Activated naive CD8-positive, alpha-beta T cell treated with anti-CD3 and anti-CD28 coated beads, Interleukin-2, amount 10 ng/mL, durations not matched to agents 7 days and 5 days (primary cell): Measurements from ENCODE around the gene TMEM184B. TPM values are rescaled to one million over a fixed set of nuclear protein-coding genes. Genes with fewer than 3 reads are reported as not detected.
"Not testable (repeated sequence)": the region's sequence is repeated elsewhere in the genome, so short reads cannot be mapped to it uniquely, and the experiment has no call there.

ENCODE experiments used
- ATAC-seq: fragments of 150-1000 bp; cut with Tn5 transposase; one replicate; pipeline ENCODE4 v1.10.0; 2021; ENCODE audit warnings: low read depth, moderate library complexity
- POLR2A ChIA-PET: fragments of 350-600 bp; sonication (Branson Sonifier 250); formaldehyde crosslinking; loops from one replicate; lab custom pipeline; 2021; ENCODE audit warnings: antibody characterized with exemption; lab: Charles Lee
- DNase-seq: peaks from one replicate; pipeline ENCODE4 v3.0.0; 2021
- H3K27ac Mint-ChIP-seq: one replicate; pipeline ENCODE4 v1.8.0; 2022; ENCODE audit warnings: mild to moderate bottlenecking, mixed read lengths
- H3K27me3 Mint-ChIP-seq: one replicate; pipeline ENCODE4 v1.8.0; 2022; ENCODE audit warnings: mild to moderate bottlenecking, moderate library complexity, mixed read lengths
- H3K36me3 Mint-ChIP-seq: one replicate; pipeline ENCODE4 v1.8.0; 2021; ENCODE audit warnings: mild to moderate bottlenecking, mixed read lengths
- H3K4me1 Mint-ChIP-seq: one replicate; pipeline ENCODE4 v1.8.0; 2021; ENCODE audit warnings: mixed read lengths
- H3K4me3 Mint-ChIP-seq: one replicate; pipeline ENCODE4 v1.8.0; 2022; ENCODE audit warnings: mild to moderate bottlenecking, moderate library complexity, mixed read lengths
- H3K9me3 Mint-ChIP-seq: one replicate; pipeline ENCODE4 v1.8.0; 2021; ENCODE audit warnings: mixed read lengths
- total RNA-seq, 2 experiments: library from RNA; stranded (reverse); gene quantifications; one replicate each; pipeline ENCODE4 v1.2.3, GENCODE V29; 2021

TMEM184B gene
- total RNA-seq, 2 experiments from 2014 or later = 29.7 to 31.5 TPM

DNA sequence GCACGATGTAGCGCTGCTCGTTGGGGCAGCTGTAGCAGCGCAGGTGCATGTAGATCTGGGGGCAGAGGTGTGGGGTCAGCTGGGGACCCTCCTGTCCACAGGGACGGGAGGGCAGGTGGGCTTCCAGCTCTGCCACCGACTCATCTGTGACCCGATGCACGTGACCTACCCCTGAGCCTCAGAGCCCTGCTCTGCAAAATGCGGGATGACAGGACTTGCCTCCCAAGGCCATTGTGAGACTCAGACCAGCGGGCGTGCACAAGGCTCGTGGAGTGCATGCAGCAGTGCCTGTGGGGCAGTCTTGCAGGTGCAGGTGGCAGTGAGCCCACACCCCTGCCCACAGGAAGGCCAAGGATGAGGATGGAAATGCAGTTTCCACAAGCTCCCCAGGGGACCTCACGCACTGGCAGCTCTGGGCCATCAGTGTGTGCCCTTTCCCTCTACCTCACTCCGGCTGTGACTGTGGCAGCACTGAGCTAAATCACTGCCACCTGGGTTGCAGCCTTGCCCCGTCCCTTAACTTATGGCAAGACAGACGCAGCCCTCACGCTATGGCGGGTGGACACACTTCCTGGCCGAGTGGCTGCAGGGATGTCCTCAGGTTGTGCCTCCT lies 26.7 kb downstream of the TMEM184B start:
- Mint-ChIP-seq H3K9me3 (no peaks in the 10 kb centered on the region), H3K27ac (no peak overlapping the region), H3K4me3 (no peak overlapping the region), H3K36me3 (peaks cover 5% of the 10 kb centered on the region), H3K4me1 (peaks cover 5% of the 10 kb centered on the region), H3K27me3 (no peaks in the 10 kb centered on the region)
- DNase-seq (no peak), ATAC-seq (no peak)
- POLR2A ChIA-PET = no interaction called here

- ATAC-seq = no peak
- POLR2A ChIA-PET = no interaction called here
- DNase-seq = no peak
- Mint-ChIP-seq H3K36me3 (peaks cover 5% of the 10 kb centered on the region), H3K9me3 (no peaks in the 10 kb centered on the region), H3K27me3 (no peaks in the 10 kb centered on the region), H3K4me1 (peaks cover 5% of the 10 kb centered on the region), H3K4me3 (no peak overlapping the region), H3K27ac (no peak overlapping the region)
Measured at GRCh38 chr22:38244106-38244505, 28.7 kb downstream of the TMEM184B start.

GRCh38 chr22:38243007-38243765 lies 29.6 kb downstream of the TMEM184B start:
- Mint-ChIP-seq H3K27ac (no peak overlapping the region), H3K4me3 (no peak overlapping the region), H3K27me3 (no peaks in the 10 kb centered on the region), H3K36me3 (peaks cover 4% of the 10 kb centered on the region), H3K4me1 (peaks cover 3% of the 10 kb centered on the region), H3K9me3 (no peaks in the 10 kb centered on the region)
- DNase-seq (no peak), ATAC-seq (no peak)
- POLR2A ChIA-PET = no interaction called here

DNA sequence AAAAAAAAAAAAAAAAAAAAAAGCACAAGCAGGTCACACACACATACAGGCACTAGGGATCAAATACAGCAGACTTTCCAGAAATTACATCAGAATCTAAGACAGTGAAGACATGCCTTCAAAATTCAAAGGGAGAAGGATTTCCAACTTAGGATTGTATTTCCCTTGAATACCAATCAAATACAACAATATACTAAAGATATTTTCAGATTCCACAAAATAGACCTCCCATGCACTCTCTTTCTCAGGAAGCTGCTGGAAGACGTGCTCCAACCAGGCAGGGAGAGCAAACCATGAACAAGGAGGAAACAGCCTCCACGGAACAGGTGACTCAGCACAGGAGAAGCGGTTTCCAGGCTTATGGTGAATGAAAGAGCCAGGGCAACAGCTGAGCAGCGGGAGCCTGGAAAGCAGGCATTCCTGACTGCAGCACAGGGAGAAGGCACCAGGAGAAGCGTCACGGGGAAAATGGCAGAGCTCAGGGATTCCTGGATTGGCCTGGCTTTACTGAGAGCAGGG lies 32.0 kb downstream of the TMEM184B start:
- H3K9me3 Mint-ChIP-seq = no peaks in the 10 kb centered on the region
- H3K27ac Mint-ChIP-seq = no peak overlapping the region
- DNase-seq = no peak
- peaks cover 4% of the 10 kb centered on the region for H3K36me3 Mint-ChIP-seq
- H3K4me3 Mint-ChIP-seq = no peak overlapping the region
- no peak for ATAC-seq
- no peaks in the 10 kb centered on the region for H3K27me3 Mint-ChIP-seq
- POLR2A ChIA-PET = interaction anchor here (0.7 kb wide), 1 partner anchor 86 kb away, joined by 3 read pairs; no protein-coding TSS in a partner anchor
- H3K4me1 Mint-ChIP-seq = peaks cover 3% of the 10 kb centered on the region

DNA sequence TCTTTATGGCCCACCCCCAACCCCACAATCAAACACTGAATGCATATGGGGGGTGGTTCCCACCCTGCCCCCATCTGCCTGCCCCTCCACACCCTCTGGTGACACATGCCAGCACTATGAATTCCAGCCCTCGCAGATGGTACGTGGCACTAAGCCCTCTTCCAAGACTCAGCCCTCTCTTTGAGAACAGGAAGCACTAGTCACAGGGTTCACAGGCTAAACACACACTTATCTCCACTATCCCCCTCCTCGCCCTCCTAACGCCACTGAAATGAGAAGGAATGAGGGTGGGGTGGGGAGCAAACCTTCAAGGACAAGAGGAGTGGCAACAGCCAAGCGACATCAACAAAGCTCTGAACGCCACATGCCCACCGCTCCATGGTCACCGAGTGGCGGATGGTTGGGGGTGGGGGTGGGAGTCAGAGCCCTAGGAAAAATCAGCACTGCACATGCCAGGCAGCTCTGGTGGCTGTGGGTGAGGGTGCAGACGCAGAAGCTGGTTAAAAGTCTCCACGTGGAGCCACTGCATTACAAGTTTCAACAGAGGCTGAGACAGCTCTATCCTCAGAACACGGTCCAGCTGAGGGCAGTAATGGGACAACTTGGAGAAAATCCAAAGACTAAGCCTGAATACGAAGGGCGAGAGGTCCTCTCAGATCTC lies 33.6 kb downstream of the TMEM184B start:
- Mint-ChIP-seq H3K9me3 (no peaks in the 10 kb centered on the region), H3K36me3 (peaks cover 6% of the 10 kb centered on the region), H3K27me3 (no peaks in the 10 kb centered on the region), H3K4me3 (no peak overlapping the region), H3K27ac (no peak overlapping the region), H3K4me1 (peaks cover 3% of the 10 kb centered on the region)
- ATAC-seq (no peak), DNase-seq (no peak)
- POLR2A ChIA-PET = no interaction called here

DNA sequence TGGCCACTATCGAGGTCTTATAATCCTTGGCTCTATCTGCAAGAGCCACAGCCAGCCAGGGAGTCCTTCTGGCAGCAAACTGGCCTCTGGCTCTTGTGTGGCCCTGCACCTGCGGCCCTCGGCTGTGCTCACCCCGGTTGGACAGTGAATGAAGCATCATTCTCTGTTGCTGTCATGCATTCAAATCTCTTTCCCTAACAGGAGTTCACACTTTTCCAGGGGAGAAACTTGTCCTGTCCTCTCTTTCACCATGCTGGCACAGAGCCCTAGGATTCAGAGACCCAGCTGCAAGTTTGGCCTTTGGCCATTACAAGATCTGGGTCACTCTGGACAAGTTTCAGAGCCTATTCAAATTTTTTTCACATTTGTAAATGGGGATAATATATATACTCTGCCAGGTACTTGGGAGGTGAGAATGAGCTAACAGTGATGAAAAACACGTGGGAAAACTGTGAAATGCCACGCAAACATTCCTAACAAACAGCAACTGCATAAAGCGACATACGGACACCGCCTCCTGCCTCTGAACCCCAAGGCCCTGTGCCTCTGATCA lies 34.2 kb downstream of the TMEM184B start:
- POLR2A ChIA-PET = no interaction called here

DNA sequence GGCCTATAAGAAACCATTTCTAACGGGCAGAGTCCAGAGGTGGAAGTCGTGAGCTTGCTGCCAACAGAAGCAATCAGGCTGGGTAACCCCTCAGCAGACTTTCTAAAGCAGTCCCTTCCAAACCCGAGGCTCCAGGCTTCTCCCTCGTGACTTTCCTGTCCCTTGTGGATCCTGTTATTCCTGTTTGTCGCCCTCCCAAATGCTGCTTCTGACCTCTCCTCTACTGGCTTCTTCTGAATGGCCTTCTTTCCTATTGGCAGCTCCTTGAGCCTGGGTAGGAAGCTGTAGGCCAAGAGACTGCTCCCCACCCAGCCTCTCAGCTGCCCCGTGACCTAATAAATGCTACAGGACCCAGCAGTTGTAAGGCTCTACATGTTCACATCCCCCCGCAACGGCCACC lies 36.0 kb downstream of the TMEM184B start:
- Mint-ChIP-seq H3K9me3 (no peaks in the 10 kb centered on the region), H3K27ac (no peak overlapping the region), H3K4me3 (no peak overlapping the region), H3K27me3 (no peaks in the 10 kb centered on the region), H3K36me3 (peaks cover 2% of the 10 kb centered on the region), H3K4me1 (no peaks in the 10 kb centered on the region)
- POLR2A ChIA-PET = no interaction called here
- no peak for ATAC-seq
- DNase-seq = no peak

More for the DNA sequence above, 34.2 kb downstream of the TMEM184B start:
- Mint-ChIP-seq H3K4me3 (no peak overlapping the region), H3K4me1 (no peaks in the 10 kb centered on the region), H3K9me3 (no peaks in the 10 kb centered on the region), H3K27me3 (no peaks in the 10 kb centered on the region), H3K27ac (no peak overlapping the region), H3K36me3 (peaks cover 4% of the 10 kb centered on the region)
- ATAC-seq = no peak
- DNase-seq = no peak

GRCh38 chr22:38235240-38235850 lies 37.5 kb downstream of the TMEM184B start:
- Mint-ChIP-seq H3K9me3 (no peaks in the 10 kb centered on the region), H3K4me3 (no peak overlapping the region), H3K36me3 (peaks cover 4% of the 10 kb centered on the region), H3K27ac (no peak overlapping the region), H3K27me3 (no peaks in the 10 kb centered on the region), H3K4me1 (no peaks in the 10 kb centered on the region)
- no peak for ATAC-seq
- DNase-seq = no peak
- POLR2A ChIA-PET = no interaction called here

GRCh38 chr22:38233856-38234255 lies 39.0 kb downstream of the TMEM184B start:
- H3K4me1 Mint-ChIP-seq, H3K4me3 Mint-ChIP-seq, DNase-seq, POLR2A ChIA-PET, H3K36me3 Mint-ChIP-seq, H3K9me3 Mint-ChIP-seq, H3K27ac Mint-ChIP-seq, H3K27me3 Mint-ChIP-seq, ATAC-seq: not testable (repeated sequence)

DNA sequence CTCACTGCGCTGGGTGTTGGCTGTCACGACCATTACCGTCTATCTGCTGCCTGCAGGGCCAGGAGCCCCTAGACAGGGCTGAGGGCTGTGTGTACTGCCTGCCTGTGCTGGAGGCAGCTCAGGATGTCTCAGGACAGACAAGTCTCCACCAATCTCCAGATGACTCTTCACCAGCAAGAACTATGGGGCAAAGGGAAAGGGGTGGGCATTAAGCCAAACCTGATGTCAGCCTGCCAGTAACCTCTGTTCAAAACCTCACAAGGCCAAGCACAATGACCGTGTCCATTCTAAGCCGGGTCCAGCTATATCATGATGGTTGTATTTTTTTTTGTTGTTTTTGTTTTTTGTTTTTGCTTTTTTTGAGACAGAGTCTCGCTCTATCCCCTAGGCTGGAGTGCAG lies 39.4 kb downstream of the TMEM184B start:
- H3K27ac Mint-ChIP-seq = no peak overlapping the region

DNA sequence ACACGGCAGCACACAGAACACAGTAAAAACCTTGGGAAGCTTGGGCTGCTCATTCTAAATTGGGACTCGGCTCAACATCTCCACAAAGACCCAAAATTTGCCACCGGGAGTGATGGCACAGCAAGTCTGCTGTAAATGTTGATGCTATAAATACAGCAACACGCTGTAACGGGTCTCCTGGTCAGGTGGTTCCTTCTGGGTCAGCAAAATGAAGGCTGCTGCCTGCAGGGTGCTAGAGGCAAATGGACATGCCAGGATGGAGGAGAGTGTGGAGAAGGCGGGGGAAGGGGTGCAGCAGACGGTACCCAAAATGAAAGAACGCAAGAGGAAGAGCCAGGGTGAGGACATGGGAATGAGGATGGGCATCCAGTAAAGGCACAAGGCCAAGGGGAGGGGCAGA lies 40.6 kb downstream of the TMEM184B start:
- no peaks in the 10 kb centered on the region for H3K27me3 Mint-ChIP-seq
- no peaks in the 10 kb centered on the region for H3K4me1 Mint-ChIP-seq
- no peaks in the 10 kb centered on the region for H3K9me3 Mint-ChIP-seq
- DNase-seq (no peak), ATAC-seq (no peak)
- H3K4me3 Mint-ChIP-seq = no peak overlapping the region
- H3K36me3 Mint-ChIP-seq = peaks cover 4% of the 10 kb centered on the region
- POLR2A ChIA-PET = interaction anchor here (0.6 kb wide), 1 partner anchor 188 kb away, joined by 3 read pairs; no protein-coding TSS in a partner anchor
- H3K27ac Mint-ChIP-seq = no peak overlapping the region

More for the DNA sequence above, 39.4 kb downstream of the TMEM184B start:
- Mint-ChIP-seq H3K4me1 (no peaks in the 10 kb centered on the region), H3K36me3 (peaks cover 4% of the 10 kb centered on the region), H3K9me3 (no peaks in the 10 kb centered on the region), H3K4me3 (no peak overlapping the region), H3K27me3 (no peaks in the 10 kb centered on the region)
- POLR2A ChIA-PET = no interaction called here
- DNase-seq = no peak
- ATAC-seq = no peak

GRCh38 chr22:38230916-38231315 lies 41.9 kb downstream of the TMEM184B start:
- H3K9me3 Mint-ChIP-seq = no peaks in the 10 kb centered on the region
- ATAC-seq (no peak), DNase-seq (no peak)
- POLR2A ChIA-PET = interaction anchor here (0.6 kb wide), 1 partner anchor 49 kb away, joined by 3 read pairs; the partner anchor contains the start of gene PLA2G6
- no peak overlapping the region for H3K27ac Mint-ChIP-seq
- H3K4me1 Mint-ChIP-seq = no peaks in the 10 kb centered on the region
- H3K36me3 Mint-ChIP-seq = peaks cover 4% of the 10 kb centered on the region
- H3K27me3 Mint-ChIP-seq = no peaks in the 10 kb centered on the region
- no peak overlapping the region for H3K4me3 Mint-ChIP-seq
